NCI-H748 (cell line): ENCODE measurements around the gene ETV6.

Source experiments
- DNase-seq: peaks from one replicate; lab custom pipeline; 2025; ENCODE audit not compliant: unreplicated experiment; lab: John Stamatoyannopoulos, UW

The ETV6 gene

DNA sequence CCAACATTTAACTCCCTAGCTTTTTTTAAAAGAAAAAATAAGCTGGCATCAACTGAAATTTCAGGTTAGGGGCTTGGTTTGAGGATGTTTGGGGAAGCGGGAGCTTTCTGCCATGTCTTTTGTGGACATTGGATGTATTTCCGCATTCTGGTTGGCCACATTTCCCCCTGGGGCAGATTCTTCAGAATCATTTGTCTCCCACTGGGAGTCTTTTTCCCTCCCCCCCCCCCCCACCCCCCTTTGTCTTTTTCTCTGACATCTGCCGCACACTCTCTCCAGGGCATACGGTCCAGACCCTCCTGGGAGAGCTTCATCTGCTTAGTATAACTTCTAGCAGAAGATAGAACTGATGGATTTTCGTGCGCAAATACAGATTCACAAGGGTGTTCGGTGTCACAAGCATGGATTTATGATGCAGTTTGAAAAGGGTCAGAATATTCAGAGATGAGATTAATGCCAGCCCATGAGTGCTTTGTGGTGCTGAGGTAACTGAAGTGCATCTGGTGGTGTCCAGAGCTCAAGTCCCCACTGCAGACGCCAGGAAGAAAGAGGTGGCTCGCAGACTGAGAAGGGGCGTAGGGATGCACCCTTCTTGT lies 40.2 kb downstream of the ETV6 start:
- DNase-seq = no peak

DNA sequence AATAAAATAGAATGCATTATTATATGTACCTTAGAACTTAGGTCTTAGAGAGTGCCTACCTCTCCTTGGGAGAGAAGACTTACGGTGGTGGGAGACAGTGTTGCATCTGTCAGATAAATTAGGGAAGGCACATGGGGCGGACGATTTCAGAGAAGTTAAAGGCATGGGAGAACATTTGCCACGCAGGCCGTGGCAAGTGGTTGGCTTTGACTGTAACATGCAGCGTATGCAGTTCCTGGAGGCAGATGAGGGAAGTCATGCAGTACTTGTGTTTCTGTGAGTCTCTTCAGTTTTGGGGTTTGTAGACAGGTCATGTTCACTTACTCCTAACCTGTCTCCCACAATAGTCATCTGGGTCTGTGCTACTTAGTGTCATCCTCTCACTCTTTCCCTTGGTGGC lies 43.6 kb downstream of the ETV6 start:
- no peak for DNase-seq

DNA sequence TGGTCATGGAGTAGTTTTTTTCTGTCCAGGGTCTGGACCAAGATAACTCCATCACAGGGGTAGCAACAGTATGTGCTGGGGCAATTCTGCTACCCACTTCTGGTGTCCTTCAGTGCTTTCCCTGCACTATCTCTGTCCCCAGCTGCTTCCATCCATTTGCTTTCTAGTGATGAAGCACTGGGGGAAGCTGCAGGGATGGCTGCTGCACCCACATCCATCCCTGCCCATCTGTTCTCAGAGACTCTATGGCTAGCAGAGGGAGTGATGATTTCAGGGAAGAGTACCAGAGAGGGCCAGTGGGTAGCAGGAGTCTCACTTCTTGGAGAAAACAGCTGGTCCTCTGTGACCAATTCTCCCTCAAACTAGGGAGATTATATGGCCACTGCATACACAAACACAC lies 44.1 kb downstream of the ETV6 start:
- DNase-seq = no peak

DNA sequence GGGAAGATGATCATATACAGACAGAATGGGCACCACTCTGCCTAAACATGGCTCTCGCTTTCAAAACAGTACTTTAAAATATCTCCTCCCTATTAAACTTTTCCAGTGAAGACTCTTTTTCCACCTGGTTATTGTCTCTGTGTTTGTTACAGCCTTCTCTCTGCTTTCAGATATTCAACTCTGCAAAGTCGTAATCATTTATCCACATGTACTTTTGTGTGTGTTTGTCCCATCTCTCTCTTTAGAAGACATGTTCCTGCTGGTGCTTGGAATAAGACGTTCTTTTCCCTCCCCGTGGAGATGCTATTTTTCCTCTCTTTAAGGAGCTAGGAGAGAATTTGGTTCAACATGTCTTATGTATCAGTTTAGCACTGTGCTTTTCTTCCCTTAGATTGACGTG lies 45.1 kb downstream of the ETV6 start:
- no peak for DNase-seq

DNA sequence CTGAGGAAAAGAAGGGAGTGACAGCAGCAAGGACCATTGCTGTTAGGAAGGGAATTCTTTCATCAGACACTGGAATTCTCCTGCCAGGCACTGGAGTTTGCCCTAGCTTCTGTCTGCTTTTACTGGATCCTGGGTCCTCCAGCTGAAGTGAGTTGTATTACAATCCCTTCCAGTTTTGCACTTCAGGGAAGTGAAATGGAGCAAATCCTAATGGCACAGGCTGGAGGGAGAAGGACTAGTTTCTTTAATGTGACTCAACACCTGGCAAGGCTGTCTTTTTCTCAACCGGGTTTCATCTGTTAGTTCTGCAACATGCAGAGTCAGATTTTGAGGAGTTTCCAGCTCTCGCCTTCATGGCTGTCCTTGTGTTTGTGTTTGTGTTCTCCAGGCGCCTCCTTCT lies 45.8 kb downstream of the ETV6 start:
- DNase-seq = no peak

DNA sequence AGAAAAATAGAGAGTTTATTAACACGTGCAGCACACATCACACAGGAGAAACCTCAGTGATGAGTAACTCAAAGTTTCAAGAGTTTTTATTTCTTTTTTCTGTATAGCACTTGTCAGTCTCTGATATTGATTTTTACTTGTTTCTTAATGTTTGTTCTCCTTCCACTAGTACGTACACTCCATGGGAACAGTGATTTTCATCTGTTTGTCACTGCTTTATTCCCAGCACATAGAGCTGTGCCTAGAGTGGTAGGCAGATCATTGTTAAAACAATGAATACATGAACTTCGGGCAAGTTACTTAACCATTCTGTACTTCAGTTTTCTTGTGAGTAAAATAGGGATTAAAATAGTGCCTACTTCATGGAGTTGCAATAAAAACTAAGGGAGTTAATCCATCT lies 46.6 kb downstream of the ETV6 start:
- no peak for DNase-seq

DNA sequence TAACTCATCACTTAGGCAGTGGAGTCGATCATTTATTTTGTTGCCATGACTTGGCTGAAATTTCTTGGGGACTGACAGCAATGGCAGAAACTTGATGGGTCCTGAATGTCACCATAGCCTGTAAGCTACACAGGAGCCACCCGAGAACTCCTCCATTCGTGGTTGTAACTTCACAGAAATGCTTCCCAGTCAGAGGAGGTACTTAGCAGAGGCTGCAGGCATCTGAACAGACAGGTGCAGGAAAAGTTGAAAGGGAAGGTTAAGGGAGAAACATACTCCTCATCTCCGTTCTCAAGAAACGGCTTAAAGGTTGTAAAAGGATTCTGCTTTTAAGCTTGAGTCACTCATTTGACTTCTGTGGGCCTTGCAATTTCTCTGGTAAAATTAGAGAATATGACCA lies 47.7 kb downstream of the ETV6 start:
- DNase-seq = no peak

DNA sequence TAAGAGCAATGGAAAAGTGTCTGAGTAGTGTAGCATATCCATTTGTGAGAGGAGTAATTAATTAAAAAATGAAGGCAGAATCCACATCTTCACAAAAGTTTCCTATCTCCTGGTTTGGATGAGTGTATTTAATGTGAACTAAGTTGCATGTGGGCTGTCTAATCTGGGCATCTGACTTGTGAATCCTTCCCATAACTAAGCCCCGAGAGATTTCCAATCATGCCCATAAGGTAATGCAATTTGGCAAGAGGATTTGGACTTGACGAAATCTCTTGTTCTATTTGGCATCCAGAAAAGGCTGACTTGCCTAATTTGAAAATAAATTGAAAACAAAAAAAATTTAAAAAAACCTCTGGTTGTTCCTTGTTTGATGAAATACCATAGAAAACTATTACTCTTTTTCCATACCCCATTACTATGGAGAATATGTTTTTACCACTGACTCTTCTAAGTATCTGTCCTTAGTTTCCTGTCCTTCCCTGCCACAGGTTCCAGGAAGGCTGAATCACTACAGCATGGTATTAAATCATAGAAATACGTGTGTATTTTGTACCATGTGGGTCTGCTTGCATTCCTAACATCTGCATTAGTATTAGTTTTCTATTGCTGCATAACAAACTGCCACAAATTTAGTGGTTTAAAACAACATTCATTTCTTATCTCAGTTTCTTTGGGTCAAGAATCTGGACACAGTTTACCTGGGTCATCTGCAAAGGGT lies 48.4 kb downstream of the ETV6 start:
- no peak for DNase-seq

DNA sequence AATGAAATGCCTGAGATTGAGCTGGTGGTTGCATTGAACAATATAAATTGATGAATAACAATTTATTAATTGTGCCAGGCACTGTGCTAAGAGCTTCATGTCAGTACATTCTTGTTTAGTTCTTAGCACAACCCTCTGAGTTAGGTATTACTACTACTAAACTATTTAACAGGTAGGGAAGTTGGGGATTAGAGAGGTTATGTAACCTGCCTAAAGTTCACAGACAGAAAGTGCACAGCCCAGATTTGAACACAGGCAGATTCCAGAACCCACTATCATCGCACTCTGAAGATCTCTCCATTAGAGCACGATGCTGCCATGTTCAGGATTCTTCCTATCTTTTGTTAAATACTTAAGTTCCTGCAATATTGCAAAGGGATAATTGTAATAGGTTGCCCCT lies 49.3 kb downstream of the ETV6 start:
- DNase-seq = no peak

DNA sequence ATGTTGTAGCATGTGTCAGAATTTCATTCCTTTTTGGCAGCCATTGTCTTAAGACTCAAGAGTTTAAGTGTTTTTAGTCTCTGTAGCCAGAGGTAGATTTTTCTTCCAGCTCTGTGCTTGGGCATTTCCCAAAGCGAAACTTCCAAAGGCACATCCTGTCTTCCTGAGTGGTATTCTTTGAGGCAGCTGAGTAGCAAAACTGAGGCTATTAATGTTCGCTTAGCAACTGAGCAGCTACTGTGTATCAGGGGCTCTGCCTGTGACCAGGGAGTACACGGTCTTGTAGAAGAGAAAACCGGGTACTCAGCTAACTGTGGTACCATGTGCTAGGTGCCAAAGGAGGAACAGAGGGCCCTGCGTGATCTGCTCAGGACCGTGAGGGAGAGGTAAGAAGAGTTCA lies 52.0 kb downstream of the ETV6 start:
- DNase-seq = no peak

DNA sequence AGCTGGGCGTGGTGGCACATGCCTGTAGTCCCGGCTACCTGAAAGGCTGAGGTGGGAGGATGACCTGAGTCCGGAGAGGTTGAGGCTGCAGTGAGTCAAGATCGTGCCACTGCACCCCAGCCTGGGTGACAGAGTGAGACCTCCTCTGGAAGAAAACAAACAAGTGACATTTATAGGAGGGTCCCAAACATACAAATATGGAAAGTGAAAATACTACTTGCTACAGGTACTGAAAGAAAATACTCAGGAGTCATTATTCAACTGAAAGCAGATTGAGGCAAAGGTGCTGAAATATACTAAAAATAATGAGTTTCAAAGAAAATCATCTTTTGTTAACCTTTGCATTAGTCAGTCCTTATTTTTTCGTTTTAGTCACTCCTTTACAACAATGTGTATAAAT lies 53.5 kb downstream of the ETV6 start:
- DNase-seq = no peak

DNA sequence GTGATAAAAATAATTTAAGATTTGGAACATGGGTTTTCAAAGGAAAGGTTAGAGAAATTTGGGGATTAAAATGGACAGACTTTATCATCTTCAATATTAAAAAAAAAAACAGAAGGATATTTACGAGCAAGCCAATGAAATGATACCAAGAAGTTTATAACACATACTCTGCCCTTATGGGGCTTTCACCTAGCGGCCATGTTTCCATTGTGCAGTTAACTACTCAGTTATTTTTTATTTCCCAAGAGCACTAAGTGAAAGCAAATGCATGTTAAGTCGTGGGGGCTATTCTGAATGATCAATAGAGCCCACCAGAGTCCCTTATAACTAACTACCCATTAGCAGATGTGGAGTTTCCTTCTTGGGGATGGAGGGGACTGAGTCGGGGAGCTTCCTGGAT lies 53.9 kb downstream of the ETV6 start:
- no peak for DNase-seq

DNA sequence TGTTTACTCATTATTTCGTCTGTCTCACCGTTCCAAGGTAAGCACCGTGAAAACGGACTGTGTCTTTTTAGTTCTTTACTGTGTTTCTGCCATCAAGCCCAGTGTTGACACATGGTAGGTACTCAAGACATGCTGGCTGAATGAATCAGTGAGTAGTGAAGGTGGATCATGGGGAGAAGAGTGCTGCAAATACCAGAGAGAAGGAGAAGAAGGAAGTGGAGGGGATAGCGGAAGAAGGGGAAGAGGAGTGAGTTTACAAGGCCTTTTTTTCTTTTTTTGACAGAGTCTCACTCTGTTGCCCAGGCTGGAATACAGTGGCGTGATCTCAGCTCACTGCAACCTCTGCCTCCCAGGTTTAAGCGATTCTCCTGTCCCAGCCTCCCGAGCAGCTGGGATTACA lies 54.6 kb downstream of the ETV6 start:
- no peak for DNase-seq

DNA sequence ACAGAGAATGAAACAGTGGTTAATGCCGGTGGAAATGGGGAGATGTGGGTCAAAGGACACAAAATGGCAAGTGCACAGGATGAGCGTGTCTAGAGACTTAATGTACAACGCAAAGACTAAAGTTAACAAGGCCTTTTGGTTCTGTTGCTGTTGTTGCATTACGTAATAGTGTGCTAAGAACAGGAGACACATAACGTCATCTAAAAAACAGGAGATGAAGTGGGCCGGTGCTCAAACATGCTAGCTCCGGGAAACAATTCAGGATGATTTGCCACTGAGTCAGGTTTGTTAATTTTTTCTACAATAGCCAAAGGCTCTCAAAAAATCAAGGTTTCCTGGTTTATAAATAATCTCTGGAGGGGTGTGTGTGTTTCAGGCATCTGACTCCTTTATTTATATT lies 55.5 kb downstream of the ETV6 start:
- DNase-seq = no peak

DNA sequence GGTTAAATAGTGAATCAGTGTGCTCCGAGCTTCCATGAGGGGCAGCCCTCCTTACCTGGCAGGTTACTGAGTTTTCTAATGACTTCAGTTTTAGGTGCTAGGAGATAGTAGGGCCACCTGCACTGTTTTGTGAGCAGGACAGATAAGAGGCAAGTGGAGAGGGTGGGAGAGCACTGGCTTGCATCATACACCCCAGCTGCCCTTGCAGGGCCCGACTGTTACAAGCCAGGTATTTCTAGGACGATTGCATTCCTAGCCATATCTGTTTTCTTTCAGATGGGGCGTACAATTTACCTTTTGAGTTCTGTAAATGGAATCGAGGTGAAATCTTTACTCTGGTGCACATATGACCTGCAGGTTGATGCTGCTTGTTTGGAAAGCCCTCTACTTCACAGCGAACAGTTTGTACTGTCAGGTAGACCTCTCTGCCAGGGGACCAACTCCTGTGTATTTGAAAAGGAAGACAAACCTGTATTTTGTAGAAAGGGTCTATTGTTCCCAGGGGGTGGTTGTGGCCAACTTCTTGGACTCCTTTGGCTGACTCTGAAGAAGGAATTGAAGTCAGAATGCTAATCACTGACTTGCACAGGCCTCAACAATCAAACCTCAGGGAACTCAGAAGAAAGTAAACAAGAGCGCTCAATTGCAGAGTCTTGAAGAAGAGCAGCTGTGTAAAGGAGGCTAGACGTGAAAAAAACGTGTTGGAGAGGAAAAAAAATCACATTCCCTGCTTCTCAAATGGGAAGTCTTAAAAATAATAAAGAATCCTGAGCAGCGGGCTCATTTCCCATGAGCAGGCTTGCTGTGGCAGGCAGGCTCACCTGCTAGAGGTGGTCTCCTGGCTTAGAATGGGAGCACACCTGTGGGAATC lies 57.3 kb downstream of the ETV6 start:
- DNase-seq = no peak

DNA sequence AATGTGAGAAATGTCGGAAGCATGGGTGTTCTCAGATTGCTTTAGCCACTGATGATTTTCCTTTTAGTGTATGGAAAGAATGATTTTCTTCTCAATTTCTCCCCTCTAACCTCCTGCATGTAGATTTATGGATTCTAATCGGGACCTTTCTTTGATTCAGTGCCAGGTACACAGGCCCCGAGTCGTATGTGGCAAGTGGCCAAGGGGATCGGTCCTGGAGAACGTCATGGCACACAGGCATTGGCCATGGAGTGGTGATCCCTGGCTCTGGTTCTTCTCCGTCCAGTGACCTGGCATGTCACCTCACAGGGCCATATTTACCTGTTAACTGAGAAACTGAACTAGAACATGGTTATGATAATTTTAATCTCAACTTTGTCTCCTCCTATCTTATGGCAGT lies 58.1 kb downstream of the ETV6 start:
- no peak for DNase-seq

DNA sequence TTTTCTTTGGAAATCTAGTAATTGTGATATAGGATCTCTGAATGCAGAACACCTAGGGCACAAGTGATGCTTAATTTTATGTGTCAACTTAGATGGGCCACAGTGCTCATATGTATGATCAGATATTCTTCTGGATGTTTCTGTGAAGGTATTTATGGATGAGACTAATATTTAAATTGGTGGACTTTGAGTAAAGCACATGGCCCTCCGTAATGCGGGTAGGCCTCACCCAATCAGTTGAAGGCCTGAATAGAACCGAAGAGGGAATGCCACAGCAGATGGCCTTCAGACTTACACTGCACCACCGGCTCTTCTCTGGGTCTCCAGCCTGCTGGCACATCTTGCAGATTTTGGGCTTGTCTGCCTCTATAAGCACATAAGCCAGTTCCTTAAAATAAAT lies 60.0 kb downstream of the ETV6 start:
- DNase-seq = no peak

DNA sequence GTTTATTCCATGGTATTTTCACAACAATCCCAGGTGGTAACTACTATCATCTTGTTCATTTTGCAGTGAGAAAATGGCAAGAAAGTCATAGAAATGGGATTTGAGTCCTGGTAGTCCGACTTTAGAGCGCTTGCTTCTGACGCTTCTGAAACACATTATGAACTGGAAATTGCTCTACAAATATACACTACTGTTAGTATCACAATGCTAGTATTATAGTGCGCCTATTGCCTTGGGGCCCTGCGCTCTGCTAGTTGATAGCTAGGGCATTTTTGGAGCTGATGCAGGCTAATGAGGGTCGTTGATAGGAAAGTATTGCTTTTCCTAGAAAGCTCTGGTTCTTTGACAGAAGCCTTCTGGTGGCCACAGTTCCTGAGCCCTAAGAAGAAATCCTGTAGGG lies 61.0 kb downstream of the ETV6 start:
- peak; percentile 29 for DNase-seq

DNA sequence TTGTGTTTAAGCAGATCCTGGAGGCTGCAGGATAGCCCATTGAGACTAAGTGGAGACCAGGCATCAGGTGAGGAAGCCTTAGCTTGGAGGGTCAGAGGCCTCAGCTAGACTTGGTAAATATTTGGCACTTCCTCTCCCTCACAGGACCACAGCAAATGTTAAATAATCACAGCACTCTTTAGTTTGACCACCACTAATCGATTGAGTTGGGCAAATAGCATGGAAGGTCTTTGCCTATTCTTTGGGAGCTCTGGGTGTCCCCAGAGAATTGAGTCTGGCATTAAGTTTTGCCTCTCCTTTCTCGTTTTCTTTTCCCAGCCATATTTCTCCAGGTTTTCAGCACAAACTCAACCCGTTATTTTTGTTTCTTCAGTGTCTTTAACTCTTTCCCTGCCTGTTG lies 61.4 kb downstream of the ETV6 start:
- DNase-seq = no peak

DNA sequence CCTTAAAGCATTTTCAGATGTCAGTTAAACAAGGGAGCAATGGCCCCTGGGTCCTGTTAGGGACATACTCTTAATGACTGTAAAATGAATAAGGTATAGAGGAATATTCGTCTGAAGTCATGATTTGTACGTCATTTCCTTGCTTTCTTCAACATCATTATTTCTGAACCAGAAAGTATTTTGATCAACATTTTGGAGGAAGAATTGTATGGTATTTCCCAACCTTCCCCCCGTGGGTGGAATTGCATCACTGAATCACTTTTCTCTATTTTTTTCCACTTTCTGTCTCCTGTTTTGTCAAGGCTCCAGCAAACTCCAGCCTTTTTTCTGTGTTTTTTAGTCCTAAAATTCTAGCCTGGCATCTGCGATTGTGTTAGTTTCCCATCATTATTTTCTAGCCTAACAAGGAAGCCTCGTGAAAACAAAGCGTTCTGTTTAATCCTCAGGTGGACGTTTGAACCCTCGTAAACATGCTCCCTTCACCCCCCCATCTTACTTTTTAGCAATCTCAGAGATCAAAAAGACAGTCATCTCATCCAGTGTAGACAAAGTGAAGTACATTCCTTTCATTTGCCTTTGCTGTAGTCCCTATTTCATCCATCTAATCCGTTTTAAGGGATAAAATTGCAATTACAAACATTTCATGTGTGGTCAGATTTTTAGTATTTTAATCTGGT lies 62.3 kb downstream of the ETV6 start:
- no peak for DNase-seq

DNA sequence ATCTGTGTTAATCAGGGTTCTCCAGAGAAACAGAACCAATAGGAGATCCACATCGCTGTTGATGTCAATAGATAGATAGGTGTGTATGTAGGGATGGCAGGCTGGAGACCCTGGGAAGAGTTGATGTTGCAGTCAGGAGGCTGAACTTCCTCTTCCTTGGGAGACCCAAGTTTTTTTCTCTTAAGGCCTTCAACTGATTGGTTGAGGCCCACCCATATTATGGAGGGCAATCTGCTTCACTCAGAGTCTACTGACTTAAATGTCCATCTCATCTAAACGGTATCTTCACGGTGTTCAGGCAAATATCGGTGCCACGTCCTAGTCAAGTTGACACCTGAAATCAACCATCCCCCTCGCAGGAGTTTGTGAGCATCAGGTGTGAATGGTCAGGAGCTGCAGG lies 63.0 kb downstream of the ETV6 start:
- DNase-seq = no peak

DNA sequence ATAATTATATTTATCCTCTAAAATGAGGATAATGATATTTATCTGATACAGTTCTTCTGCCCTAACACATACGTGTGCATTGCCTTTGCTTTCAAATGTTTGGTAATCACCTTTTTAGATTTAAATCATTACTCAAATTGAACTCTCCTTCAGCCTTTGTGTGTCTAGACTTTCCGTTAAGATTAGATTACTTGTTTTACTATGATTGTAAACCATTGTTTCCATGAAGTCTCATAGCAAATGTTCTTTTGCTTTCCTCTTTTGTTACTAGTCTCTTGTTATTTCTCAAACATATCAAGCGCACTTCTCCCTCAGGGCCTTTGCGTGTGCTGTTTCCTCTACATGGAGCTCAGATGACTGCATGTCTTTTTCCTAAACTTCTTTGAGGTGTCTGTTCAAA lies 63.7 kb downstream of the ETV6 start:
- DNase-seq = no peak
